Gastrocnemius medialis (tissue), 4 donors: ENCODE results near the gene IGF2BP2.

ENCODE experiments used
- POLR2A ChIP-seq, 2 donors: fragments of 450-650 bp; IDR thresholded peaks; one replicate each; pipeline ENCODE4 v1.6.1; 2017; ENCODE audit warnings: antibody characterized with exemption in 2 of 2, mild to moderate bottlenecking in 2 of 2, moderate library complexity in 2 of 2
- TF ChIP-seq, protein P1 (sequence below), 5 experiments: fragments of 450-650 bp in 3 of 5; fragments of 200-600 bp in 2 of 5; sonication (generic) in 2 of 5; IDR thresholded peaks in 4 of 5; conservative IDR thresholded peaks in 1 of 5; 1 replicate in 4 of 5; 2 replicates in 1 of 5; pipeline ENCODE4 v1.5.1; 2016 to 2019; ENCODE audit warnings: antibody characterized with exemption in 5 of 5, mild to moderate bottlenecking in 3 of 5, moderate library complexity in 3 of 5

DNA sequence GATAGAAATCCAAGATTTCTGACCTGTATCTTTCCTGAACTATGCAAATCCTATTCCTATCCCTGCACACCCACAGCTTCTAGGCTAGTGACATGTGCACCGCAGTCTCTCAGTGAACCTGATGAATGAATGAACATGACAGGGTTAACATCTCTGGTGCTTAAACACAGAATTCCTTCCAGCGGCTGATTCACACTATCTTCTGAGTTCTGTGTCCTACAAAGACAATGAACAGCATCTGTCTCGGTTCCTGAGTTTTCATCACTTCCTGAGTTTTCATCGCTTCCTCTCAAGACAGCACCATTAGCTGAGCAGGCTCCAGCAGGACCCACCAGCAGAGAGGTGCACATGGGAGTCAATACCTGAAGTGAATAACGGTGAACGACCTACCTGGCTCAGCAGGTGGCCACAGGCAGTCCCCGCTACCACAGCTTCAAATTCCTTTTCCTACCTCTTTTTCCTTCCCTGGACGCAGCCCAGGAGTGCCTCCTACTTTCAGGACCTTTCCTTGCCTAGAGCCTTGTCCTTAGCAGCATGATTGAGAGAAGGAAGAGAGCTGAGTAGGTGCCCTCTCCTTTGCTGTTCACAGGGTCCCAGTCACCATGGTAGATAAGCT lies 113.5 kb downstream of the IGF2BP2 start:
- no peak for TF ChIP-seq POLR2A (IDR thresholded peaks at IDR 0.05)
- TF ChIP-seq, protein P1, sequence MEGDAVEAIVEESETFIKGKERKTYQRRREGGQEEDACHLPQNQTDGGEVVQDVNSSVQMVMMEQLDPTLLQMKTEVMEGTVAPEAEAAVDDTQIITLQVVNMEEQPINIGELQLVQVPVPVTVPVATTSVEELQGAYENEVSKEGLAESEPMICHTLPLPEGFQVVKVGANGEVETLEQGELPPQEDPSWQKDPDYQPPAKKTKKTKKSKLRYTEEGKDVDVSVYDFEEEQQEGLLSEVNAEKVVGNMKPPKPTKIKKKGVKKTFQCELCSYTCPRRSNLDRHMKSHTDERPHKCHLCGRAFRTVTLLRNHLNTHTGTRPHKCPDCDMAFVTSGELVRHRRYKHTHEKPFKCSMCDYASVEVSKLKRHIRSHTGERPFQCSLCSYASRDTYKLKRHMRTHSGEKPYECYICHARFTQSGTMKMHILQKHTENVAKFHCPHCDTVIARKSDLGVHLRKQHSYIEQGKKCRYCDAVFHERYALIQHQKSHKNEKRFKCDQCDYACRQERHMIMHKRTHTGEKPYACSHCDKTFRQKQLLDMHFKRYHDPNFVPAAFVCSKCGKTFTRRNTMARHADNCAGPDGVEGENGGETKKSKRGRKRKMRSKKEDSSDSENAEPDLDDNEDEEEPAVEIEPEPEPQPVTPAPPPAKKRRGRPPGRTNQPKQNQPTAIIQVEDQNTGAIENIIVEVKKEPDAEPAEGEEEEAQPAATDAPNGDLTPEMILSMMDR (IDR thresholded peaks at IDR 0.05 in 4 of 5, conservative IDR thresholded peaks at IDR 0.05 in 1 of 5): no peak
